GM19099 (cell line): ENCODE data around the gene SLC1A4.
A peak's percentile ranks its signal among the peaks of the same experiment; 100 is the strongest.

ENCODE experiments used
- POLR2A ChIP-seq: IDR thresholded peaks from 3 replicates; pipeline ENCODE4 v1.6.1; 2011; ENCODE audit warnings: low read depth; ENCODE audit not compliant: insufficient read length; ENCODE audit errors: extremely low read depth

The SLC1A4 gene

GRCh38 chr2:65044097-65044735, 55.0 kb downstream of the SLC1A4 start:
- TF ChIP-seq POLR2A, result no peak

- no peak for TF ChIP-seq POLR2A
Measured at GRCh38 chr2:65045651-65046050, 56.5 kb downstream of the SLC1A4 start.

GRCh38 chr2:65046633-65047407, 57.6 kb downstream of the SLC1A4 start:
- TF ChIP-seq POLR2A, result no peak

- no peak for TF ChIP-seq POLR2A
Measured at GRCh38 chr2:65049010-65049639, 59.9 kb downstream of the SLC1A4 start.

- TF ChIP-seq POLR2A, result no peak
Measured at GRCh38 chr2:65050931-65051330, 61.7 kb downstream of the SLC1A4 start.

GRCh38 chr2:65053199-65053598, 64.0 kb downstream of the SLC1A4 start:
- TF ChIP-seq POLR2A, result peak; percentile 17

- no peak for TF ChIP-seq POLR2A
Measured at GRCh38 chr2:65054749-65055421, 65.7 kb downstream of the SLC1A4 start.

GRCh38 chr2:65055422-65056214, 66.4 kb downstream of the SLC1A4 start:
- no peak for TF ChIP-seq POLR2A

- TF ChIP-seq POLR2A, result peak; percentile 68
Measured at GRCh38 chr2:65056215-65057053, 67.2 kb downstream of the SLC1A4 start, which contains the start of gene CEP68. Gene CEP68 (plus strand): TSS chr2:65056416. CDS start chr2:65069445, 13,029 bp downstream.

- no peak for TF ChIP-seq POLR2A
Measured at GRCh38 chr2:65057054-65057375, 67.8 kb downstream of the SLC1A4 start.

GRCh38 chr2:65057391-65058052, 68.3 kb downstream of the SLC1A4 start:
- no peak for TF ChIP-seq POLR2A

GRCh38 chr2:65059071-65059470, 69.9 kb downstream of the SLC1A4 start:
- TF ChIP-seq POLR2A, result no peak
